ENCODE results near the gene RUBCNL.

- no peak for TF ChIP-seq CTCF (IDR thresholded peaks at IDR 0.05; ENCODE audit: low read length)
- no peak for TF ChIP-seq EZH2 (IDR thresholded peaks at IDR 0.05; ENCODE audit: borderline replicate concordance, low read length)
Observed at GRCh38 chr13:46310066-46310465, 77.0 kb downstream of the RUBCNL start.
